ENCODE measurements around the gene MAN2A1.

Gene MAN2A1

DNA sequence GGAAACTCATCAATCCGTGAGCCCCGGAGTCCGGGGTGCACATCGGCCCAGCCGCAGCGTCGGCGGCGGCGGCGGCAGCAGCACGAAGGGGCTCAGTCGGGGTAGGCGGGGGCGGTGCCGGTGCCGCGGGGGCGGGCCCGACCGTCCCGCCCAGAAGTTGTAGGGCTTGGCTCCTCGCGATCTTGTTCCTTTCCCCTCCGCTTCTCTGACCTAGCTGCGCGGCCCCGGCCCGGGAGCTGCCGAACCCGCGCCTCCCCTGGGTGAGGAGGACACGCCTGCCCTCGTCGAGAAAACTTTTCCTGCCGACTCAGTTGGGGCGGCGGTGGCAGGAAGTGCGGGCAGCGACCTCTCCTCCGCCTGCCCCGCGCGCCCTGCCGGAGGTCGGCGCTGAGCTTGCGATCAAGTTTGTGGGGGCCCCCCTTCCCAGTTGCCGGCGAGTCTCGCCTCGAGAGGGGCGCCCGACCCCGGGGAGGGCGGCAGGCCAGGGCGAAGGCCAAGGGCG lies at the start of gene MAN2A1:
TSS of gene MAN2A1 (plus strand) at position 188 of the 502 bp plus-strand sequence. CDS start 491 bp downstream, outside the sequence.
- DNase-seq = peak; percentile 59

DNA sequence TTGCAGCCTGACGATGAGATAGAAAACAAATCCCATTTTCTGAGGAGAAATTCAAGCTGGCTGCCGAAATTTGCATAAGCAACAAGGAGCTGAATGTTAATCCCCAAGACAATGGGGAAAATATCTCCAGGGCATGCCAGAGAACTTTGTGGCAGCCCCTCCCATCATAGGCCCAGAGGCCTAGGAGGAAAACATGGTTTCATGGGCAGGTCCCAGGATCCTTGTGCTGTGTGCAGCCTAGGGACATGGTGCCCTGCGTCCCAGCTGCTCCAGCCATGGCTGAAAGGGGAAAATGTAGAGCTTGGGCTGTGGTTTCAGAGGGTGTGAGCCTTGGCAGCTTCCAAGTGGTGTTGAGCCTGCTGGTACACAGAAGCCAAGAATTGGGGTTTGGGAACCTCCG lies 48.8 kb upstream of the MAN2A1 start:
- no peak for DNase-seq

DNA sequence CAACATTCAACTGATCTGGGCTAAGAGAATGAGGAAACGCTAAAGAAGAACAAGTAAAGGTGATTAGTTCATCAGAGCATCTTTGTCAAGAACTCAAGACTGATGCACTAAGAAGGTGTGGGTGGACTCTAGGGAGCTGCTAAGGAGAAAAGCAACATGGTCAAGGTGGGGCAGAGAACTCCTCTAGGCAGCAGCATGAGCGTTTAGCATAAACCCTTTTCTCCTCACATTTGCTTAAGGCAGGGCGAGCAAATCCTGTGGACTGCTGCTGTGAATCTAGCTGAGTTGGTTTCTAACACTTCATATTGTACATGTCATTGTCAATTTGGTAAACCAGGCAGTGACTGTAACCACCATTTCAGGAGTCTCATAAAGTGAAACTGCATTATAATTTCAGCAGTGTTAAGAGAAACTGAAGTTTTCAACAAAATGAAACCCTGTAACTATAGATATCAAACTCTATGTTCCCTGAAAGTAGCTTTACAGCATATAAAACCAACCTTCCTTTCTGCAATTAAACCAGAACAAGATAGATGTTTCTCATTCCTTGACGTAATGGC lies 45.9 kb upstream of the MAN2A1 start:
- DNase-seq = no peak

DNA sequence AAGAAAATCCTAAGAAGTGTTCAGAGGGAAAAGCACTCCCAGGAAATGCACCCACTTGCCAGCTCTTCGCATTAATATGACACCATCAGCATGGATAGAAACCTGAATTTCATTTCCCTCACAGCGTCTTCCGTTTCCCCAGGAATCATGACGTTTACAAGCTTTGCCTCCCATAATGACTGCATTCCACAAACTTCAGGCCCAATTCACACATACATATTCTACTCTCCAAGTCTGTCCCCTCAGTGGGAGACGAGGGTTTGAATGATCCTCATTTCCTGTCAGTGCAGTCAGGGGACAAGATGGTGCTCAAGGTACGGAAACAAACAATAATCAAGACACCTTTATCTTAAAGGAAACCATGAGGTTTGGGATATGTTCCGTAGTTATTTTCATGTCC lies 44.9 kb upstream of the MAN2A1 start:
- DNase-seq = no peak

DNA sequence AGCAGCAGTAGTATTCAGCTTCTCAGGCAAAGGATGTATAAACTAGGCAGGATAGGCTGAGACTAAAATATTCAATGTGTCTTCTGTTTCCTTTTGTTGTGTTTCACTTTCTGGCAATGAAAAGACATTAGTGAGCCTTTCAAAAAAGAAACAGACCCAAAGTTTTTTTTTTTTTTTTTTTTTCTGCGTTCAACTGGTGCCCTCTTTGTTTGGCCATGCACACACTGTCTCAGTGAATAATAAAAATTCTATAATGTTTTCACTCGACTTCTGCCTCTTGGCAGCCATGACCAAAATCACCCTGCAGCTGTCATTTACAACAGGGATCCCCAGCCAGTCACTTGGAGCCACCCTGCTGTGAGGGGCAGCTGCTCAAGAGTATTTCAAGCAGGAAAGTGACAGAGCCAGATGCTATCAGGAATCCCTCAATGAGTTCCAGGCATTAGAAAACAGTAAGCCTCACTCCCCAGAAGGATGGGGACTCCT lies 44.0 kb upstream of the MAN2A1 start:
- no peak for DNase-seq

DNA sequence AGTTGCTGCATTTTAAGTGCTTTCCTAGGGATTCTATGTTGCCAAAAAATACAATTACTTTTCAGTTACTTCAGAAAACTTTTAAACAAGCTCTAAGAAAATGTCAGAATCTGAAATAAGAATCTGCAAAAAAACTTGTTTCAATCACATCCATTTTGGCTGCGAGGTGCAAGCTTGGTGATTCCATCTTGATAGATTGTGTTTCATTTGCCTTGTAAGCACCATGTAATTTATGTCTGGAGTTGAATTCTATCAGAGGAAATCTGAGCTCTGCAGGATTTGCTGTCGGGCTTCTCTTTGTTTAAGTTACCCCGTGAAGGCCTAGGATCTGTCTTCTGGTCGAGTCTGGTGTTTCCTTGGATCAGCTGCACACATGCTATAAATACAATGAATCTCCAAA lies 40.4 kb upstream of the MAN2A1 start:
- DNase-seq = no peak

- no peak for DNase-seq
Measured at GRCh38 chr5:109650493-109650892, 39.2 kb upstream of the MAN2A1 start.

DNA sequence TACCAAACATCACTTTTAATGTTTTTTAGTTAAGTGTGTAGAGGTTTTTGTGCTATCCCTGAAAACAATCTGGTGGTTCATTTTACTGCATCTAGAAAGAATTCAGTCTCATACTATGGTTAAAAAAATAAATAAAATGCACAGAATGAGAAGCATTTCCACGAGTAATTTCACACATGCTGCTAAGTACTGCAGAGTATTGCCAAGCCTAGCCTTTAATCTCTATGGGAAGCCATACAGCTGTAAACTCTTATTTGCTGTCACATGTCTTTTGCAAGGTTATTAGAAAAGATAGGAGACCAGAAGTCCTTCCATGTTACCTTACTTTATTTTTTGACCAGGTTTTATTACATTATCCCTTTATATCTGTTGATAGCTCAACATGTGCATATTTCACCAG lies 37.6 kb upstream of the MAN2A1 start:
- no peak for DNase-seq

DNA sequence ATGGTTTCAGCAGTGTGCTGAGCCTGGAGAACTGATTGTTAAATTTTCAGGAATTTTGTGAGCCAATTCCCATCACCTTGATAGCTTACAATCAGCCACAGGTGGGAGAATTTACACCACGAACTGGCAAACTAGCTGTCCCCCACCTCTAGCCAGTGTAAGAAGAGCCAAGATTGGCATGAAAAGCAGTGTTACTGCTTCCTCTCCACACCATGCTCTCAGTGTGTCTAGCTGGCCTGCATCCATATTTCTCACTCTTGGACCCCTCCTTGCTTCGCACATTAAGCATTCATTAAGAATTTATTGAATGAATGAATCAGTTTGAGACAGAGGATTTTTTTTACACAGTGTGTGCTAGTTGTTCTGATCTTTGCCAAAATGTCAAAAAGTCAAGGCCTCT lies 36.7 kb upstream of the MAN2A1 start:
- no peak for DNase-seq

DNA sequence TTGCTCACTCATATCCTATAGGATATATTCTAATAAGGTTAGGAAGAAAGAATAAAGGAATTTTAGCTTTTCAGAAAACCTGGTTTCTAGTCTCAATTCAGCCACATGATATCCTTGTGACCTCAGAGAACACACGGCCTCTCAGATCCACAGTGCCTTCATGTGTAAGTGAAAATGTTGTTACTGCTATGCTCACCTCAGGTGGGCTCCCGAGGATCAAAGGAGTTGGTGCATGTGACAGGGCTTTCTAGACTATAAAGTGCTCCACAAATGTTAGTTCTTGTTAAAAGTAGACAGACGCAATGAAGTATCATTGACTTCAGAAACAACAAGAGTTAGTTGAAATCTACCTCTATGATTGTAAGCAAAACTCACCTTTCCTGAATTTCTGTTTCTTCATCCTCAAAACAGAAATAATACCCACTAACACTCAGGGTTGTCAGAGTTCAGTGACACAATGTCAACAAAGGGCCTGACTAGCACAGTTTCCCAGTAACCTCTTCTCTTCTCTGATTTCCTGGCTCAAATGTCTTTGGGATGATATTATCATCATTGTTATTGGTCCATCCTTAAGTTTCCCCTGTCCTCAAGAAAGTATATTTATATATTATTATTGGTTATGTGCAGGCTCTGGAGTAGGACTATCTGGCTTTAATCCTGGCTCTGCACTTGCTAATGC lies 36.0 kb upstream of the MAN2A1 start:
- no peak for DNase-seq

DNA sequence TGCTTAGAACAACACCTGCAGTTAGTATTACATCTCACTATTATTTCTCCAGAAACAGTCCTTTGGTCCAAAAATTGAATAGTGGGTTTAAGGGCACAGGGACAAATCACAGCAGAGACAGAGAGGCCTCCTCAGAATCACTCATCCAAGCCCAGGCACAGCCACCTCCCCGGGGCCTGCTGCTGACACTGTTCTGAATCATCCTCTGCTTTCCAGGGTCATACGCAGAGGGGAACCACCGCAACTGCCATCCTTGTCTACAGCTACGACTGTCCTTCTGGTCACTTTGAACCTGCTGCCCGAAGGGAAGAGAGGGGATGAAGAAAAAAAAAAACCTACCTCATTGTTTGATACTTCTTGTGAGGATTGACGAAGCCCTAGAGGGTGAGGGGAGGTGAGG lies 35.3 kb upstream of the MAN2A1 start:
- DNase-seq = no peak

DNA sequence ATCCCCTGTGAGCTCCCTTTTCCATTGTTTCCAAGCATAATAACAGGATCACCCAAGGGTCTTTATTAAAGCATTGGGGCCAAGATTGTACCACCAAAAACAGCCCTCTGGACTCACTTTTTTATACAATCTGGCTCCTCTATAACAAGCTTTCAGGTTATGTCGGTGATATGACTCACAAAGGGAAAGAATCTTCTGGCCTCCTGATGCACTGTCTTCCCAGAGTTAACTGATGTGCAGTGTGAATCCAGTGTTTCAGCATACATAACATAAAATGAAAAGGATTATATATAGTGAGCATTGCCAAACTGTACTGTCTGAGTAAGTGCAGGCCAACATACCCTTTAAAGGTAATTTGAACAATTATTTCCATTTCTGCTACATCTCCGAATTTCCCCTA lies 33.9 kb upstream of the MAN2A1 start:
- DNase-seq = no peak

- peak; percentile 98 for DNase-seq
Measured at GRCh38 chr5:109656829-109657228, 32.9 kb upstream of the MAN2A1 start.

- DNase-seq = no peak
Measured at GRCh38 chr5:109659901-109660300, 29.8 kb upstream of the MAN2A1 start.

GRCh38 chr5:109660301-109660700 lies 29.4 kb upstream of the MAN2A1 start:
- DNase-seq = no peak

- DNase-seq = no peak
Measured at GRCh38 chr5:109668237-109668636, 21.5 kb upstream of the MAN2A1 start.

- DNase-seq = no peak
Measured at GRCh38 chr5:109668668-109669422, 20.9 kb upstream of the MAN2A1 start.

DNA sequence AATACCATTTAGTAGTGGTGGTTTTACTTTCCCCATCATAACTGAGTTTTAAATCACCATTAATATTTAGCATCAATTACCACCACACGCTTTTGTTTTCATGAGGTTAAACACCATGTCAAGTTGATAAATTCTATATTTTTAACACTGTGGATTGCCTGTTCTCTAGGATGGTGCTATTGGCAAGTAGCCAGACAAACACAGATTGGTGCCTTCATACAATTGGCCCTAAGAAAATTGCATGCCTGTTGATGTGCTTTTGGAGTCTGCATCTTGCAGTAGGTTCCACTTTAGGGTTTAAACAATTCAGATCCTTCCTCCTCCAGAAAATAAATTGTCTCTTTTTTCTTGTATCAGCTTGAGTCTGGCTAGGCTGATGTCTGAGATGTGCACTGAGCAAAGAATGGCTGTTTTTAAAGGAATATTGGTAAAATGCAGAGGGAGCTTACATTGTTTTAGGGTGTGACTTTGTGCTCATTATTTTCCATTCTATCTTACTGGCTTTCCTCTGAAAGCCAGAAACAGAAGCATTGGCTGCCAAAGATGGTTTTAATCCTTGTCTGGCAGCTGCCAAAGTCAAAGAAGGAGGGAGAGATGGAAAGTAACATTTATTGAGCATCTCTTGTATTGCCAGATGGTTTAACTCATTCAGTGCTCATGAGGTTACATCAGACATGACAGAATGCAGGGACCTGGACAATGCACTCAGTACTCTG lies 19.6 kb upstream of the MAN2A1 start:
- peak; percentile 17 for DNase-seq

- no peak for DNase-seq
Measured at GRCh38 chr5:109671136-109671535, 18.6 kb upstream of the MAN2A1 start.

DNA sequence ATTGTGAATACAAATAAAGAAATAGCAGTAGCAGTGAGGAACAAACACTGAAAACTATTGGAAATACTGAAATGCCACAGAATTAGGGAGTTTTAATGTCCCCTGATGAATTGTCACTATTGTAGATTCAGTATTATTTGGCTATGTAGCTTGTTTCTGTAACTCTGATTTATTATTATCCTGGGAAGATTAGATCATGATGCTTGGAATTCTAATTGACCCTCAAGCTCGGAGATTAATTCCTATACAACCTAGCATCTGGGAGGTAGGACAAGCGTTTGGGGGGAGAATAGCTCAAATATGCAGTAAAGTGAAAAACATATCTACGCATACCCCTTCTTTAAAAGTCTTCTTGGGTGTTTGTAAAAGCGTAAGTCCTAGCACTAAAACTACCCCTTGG lies 15.1 kb upstream of the MAN2A1 start:
- DNase-seq = no peak

DNA sequence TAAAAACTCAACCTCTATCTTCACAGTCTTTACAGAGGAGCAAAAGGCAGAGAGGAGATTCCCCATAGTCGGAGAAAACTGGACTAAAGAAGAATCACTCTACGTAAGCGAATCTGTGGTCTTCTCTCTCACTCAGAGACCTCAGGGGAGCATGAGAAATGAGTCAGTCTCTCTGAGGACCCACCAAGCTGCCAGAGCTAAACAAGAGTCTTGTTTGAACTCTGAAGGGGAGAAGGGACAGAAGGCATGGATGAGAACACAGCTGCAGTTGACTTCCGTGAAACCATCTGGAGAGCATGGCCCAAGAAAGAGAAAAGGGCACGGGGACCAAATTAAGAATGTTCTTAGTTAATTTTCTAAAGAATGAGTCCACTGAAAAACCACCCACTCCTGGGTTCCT lies 12.8 kb upstream of the MAN2A1 start:
- DNase-seq = no peak

DNA sequence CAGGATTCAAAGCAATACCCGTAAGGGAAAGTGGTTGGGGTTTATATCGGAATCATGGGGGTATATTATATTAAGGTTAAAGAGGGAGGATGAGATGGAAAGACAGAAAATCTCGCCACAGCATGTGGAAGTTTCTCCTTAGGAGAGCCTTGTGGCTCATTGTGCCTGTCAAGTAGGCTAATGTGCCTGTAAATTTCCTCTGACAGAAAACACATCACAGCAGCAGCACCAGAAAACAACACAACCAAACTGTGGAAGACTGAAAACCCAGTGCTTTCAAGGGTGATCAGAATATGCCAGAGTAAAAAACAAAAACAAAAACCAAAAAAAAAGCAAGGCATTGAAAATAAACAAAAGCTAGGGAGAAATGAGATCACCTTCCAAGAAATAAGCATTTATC lies 11.3 kb upstream of the MAN2A1 start:
- DNase-seq = no peak

GRCh38 chr5:109681763-109682162 lies 8.0 kb upstream of the MAN2A1 start:
- DNase-seq = no peak
